Measurements from ENCODE around the gene GHRL.

The GHRL gene

GRCh38 chr3:10249833-10250232 lies 42.9 kb downstream of the GHRL start:
- intact Hi-C loops (cut with DNase I): no loop called here
- no peak for DNase-seq

GRCh38 chr3:10248984-10249748 lies 43.6 kb downstream of the GHRL start:
- intact Hi-C loops (cut with DNase I): no loop called here

GRCh38 chr3:10248184-10248983 lies 44.4 kb downstream of the GHRL start, which contains the start of gene TATDN2:
TSS of gene TATDN2 (plus strand) at chr3:10248459. CDS start at chr3:10249201, 742 bp downstream.
- peak; percentile 77 to 99 (median 91) for DNase-seq

More at GRCh38 chr3:10248984-10249748, 43.6 kb downstream of the GHRL start:
- DNase-seq: peak in 3 of 10 donors; percentile 12 to 23 (median 16)

DNA sequence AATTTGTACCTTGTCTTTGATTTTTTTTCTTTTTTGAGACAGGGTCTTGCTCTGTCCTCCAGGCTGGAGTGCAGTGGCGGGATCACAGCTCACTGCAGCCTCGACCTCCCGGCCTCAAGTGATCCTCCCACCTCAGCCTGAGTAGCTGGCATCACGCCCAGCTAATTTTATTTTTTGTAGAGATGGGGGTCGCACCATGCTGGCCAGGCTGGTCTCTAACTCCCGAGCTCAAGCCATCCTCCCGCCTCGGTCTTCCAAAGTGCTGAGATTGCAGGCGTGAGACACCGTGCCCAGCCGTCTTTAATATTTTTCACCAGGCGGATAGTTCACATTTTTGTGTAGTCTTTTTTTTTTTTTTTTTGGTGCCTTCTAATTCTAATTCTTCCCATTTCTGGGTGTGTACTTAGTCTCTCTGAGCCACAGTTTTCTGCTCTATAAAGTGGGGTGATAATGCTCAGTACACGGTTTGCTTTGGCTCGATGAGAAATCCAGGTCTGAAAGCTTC lies 45.0 kb downstream of the GHRL start:
- no peak for DNase-seq
- intact Hi-C loops (cut with DNase I): no loop called here

More at GRCh38 chr3:10248184-10248983, 44.4 kb downstream of the GHRL start, which contains the start of gene TATDN2:
- intact Hi-C loops (cut with DNase I): no loop called here

- intact Hi-C loops (cut with DNase I): no loop called here
Measured at GRCh38 chr3:10245081-10245712, 47.5 kb downstream of the GHRL start.

GRCh38 chr3:10244009-10244408 lies 48.7 kb downstream of the GHRL start:
- DNase-seq: no peak
- intact Hi-C loops (cut with DNase I): no loop called here

More at GRCh38 chr3:10245081-10245712, 47.5 kb downstream of the GHRL start:
- no peak for DNase-seq

DNA sequence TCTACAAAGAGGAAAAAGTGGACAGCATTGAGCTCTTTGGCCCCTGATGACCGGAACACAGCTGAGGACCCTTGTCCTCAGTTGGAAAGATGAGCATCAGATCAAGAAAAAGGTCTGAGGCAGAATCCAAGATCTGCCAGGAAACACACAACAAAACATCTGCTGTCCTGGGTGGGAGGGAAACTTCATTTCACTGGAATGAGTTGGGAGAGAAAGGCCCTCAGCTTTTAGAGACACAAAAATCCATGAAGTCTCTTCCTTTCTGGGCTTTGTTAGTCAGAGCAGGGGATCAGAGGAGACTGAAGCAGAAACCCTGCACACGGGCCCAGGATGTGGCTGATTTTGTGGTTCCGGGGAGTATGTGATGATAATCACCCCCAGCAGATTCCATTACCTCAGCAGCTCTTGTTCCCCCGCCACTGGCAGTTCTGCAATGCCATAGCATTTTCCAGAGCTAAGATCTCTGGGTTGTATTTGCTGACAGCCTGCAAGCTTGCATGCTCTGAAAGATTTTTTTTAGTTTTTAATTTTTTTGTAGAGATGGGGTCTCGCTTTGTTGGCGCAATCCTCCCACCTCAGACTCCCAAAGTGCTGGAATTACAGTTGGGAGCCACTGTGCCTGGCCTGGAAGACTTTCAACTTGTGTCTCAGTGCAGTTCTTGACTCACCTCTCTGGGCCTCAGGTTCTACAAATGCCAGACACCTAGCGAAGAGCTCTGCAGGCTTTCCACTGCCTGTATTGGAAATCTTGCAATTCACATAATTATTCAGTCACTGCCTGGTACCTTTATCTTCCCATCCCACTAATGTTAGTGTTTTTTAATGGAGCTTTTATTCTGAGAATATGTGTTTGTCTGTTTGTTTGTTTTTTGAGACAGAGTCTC lies 50.3 kb downstream of the GHRL start:
- no peak for DNase-seq
- intact Hi-C loops (cut with DNase I): no loop called here

DNA sequence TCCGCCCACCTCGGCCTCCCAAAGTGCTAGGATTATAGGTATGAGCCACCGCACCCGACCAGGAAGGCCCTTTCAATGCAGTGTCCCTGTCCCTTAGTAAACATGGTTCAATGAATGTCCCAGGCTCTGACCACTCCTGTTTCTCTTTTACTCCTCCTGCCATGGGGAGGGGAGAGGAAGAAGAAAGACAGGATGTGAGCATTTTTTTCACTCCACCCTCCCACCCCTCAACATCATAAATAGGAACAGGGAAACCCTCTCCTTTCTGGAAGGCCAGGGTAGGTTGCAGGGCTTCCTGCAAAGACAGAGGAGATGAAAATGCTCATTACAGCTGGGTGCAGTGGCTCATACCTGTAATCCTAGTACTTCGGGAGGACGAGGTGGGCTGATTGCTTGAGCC lies 51.9 kb downstream of the GHRL start:
- intact Hi-C loops (cut with DNase I): no loop called here

DNA sequence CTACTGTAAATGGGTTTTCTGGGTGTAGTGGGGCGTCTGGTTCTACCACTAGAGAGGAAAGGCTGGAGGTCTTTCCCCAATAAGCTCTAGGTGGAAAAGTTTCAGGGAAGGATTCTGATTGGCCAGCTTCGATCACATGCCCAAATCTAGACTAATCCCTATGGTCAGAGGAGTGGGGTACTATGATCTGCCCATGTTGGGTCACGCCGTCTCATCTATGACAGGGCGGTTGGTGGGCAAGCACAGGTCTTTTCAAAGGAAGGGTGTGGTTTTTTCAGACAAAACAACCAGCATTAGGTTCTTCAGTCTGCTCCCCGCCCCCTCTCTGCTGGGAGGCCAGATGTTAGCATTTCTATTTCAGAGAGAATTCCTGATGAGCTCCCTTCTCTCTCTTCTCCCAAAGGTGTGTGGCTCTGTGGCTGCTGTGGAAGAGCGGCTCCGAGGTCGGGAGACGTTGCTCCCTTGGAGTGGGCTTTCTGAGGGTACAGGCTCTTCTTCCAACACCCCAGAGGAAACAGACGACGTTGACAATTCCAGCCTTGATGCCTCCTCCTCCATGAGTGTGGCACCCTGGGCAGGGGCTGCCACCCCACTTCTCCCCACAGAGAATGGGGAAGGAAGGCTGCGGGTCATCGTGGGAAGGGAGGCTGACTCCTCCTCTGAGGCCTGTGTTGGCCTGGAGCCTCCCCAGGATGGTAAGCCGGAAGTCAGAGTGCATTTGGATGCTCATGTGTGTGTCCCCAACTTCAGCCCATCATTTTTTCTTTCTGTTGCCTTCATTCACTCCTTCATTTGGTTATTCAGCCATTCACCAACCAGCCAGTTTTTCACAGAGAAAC lies 54.2 kb downstream of the GHRL start:
- DNase-seq: no peak
- intact Hi-C loops (cut with DNase I): no loop called here

More for the DNA sequence above, 51.9 kb downstream of the GHRL start:
- no peak for DNase-seq
